OCI-M1 (cell line): Measurements from ENCODE around the gene MISP3.

Experiments used
- DNase-seq: peaks from one replicate; lab custom pipeline; 2025; lab: John Stamatoyannopoulos, UW

The MISP3 gene

GRCh38 chr19:14102756-14103155, 30.2 kb downstream of the MISP3 start:
- no peak for DNase-seq

DNA sequence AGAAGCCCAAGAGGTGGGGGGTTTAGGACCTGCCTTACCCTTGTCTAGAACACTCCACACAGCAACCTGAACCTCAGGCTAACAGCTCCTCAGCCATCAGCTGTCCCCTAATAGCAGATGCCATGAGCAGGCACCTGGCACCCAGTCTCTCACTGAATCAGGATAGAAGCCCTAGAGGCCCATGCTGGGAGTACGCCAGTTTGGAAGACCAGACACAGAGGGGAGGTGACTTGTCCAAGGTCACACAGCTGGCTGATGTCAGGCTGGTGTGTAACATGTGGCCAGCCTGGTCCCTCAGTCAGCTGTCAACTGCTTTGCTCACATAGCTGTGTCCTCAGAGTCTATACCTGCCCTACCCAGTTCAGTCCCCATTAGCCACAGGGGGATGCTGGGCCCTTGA, 30.7 kb downstream of the MISP3 start:
- DNase-seq: no peak

GRCh38 chr19:14105680-14106079, 33.1 kb downstream of the MISP3 start:
- DNase-seq: no peak

DNA sequence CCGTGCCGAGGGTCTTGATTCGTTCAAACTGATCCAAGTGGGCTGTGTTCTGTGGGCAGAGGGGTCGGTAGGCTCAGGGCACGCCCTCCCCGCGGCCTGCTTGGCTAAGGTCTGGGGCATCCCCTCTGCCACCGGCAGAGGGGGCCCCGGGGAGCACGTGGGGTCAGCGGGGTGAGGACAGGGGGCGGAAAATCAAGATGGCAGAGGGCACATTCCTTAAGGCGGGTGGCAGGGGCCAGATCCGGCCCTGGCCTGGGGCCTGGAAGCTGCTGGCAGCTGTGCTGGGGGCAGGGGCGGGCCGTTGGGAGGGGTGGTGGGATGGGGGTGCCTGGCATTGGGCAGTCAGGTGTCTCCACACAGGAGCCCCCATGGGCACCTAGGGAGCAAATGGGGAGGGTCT, 34.3 kb downstream of the MISP3 start:
- no peak for DNase-seq

DNA sequence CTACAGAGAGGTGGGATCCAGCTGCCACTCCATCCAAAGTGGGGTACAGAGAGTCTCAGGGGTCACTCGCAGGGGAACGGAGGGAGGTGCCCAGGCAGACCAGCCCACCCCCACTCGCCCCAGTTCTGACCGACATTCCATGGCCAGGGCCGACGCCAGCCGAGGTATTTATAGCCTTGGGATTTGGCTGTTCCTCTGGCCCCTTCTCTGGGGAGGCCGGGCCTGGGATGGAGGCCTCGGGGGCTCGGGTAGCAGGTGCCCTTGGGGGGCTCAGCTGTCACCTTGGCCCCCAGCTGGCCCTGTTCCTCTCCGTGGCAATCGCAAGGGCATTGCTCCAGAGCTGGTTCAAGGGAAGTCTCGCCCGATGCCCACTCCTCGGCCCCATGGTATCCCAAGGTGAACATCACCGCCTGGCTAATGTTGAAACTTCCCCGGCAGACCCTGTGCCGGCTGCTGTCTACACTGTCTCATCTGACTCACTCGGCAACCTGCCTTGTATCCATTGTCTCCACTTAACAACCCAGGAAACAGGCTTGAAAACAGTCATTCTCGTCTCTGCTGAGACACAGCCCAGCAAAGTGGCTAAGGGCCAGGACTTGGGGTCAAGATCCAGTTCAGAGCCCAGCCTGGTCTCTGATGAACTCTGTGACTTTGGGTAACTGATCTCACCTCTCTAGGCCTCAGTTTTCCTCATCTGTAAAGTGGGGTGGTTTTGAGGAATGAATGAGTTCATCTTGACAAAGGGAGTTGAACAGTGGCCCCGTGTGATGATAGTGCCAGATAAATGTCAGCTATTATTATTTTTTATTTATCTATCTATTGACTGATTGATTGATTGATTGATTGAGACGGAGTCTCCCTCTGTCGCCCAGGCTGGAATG, 35.2 kb downstream of the MISP3 start:
- DNase-seq: no peak

- DNase-seq: no peak
Observed at GRCh38 chr19:14110650-14111049, 38.1 kb downstream of the MISP3 start.

GRCh38 chr19:14111486-14111885, 38.9 kb downstream of the MISP3 start:
- no peak for DNase-seq

GRCh38 chr19:14112051-14112808, 39.6 kb downstream of the MISP3 start:
- DNase-seq: no peak

DNA sequence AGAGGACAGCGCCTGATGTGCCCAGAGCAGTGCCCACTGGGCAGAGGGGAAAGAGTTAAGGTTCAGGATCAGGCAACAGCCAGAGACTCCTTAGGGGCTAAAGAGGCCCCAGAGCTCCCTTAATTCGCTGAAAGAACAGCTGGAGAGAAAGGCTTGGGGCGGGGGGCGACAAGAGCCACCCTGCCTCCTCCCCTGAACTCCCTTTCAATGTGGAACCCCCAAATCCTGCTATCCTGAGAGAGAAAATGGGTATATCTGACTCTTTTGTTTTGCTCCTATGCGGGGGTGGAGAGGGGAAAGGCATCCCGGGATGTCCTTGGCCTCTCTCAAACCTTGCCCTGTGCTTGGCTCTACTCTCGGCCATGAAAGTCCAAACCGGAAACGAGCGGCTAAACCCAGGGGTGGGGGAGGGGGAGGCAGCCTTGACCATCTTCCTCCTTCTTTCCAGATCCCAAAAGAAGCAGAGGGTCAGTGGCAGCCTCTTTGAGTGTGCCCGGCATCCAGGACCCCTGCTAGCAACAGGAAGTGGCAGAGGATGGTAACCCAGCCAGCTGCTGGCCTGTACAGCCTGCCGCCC, 40.3 kb downstream of the MISP3 start:
- no peak for DNase-seq

- DNase-seq: peak; percentile 97
Observed at GRCh38 chr19:14113762-14114414, 41.3 kb downstream of the MISP3 start.

DNA sequence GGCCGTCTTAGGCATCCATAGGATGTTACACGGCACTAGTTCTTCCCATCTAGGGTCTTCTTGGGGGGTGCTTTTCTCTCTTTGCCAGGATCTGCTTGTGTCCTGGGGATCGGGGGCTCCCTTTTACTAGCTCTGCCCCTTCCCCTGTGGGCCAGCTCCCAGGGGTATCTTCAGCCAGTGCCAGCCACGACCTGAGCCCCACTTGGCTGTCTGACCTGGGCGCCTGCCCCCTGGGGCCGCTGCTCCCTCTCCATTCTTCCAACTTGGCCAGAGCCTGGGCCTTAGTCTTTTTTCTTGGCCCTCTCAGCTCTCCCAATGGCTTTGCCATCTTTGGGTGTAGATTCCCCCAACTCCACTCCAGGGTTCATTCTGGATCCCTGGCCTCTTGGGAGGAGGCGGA, 41.9 kb downstream of the MISP3 start:
- no peak for DNase-seq

- peak; percentile 93 for DNase-seq
Observed at GRCh38 chr19:14114854-14115253, 42.3 kb downstream of the MISP3 start.

GRCh38 chr19:14115756-14116155, 43.2 kb downstream of the MISP3 start:
- DNase-seq: no peak

DNA sequence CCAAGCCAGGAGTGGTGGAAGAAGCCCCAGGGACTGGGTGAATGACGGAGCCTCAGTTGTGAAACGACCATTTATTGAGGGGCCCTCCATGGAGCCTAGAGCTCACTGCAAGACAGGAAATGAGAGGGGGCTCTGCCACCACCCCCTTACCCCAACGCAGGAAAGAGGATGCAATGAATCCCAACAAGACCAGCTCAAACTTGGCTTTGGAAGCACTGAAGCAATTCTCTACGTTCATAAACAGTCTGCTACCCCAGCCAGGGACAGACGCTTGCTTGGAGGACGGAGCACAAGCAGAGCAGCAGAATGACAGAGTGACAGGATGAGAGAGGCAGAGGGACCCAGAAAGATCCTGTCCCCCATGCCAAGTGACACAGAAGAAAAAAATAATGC, 43.9 kb downstream of the MISP3 start:
- no peak for DNase-seq

DNA sequence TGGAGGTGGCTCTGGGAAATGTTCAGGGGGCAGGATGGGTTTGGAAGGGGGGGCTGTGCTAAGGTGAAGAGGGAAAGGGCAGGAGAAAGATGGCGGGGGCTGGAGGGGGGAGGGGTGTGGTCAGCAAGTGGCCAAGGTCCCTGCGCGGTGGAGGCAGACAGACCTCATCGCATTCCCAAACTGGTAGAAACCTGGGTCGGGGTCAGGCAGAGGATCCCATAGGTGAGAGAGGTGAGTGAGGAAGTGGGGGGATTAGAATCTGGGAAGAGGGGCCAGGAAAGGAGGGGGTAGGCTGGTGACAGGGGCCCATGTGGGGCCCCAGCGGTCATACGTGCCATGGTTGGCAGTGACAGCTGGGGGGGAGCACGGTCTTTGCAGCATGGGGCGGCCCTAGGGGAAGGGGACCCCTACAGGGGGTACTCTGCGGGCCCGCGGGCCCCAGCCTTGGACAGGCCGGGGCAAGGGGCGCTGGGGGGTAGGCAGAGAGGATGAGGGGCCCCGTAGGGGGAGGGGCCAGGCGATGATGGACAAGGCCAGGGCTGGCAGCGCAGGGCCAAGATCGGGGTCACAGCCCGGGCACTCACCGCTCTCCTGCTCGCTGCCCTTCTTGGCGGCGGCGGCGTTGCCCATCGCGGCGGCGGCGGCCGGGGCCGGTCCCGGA, 44.5 kb downstream of the MISP3 start:
- DNase-seq: no peak

- peak; percentile 100 for DNase-seq
Observed at GRCh38 chr19:14117668-14118164, 45.1 kb downstream of the MISP3 start, which contains the start of gene PRKACA. Gene PRKACA (minus strand): TSS chr19:14117762. CDS start chr19:14117547, 215 bp downstream.

DNA sequence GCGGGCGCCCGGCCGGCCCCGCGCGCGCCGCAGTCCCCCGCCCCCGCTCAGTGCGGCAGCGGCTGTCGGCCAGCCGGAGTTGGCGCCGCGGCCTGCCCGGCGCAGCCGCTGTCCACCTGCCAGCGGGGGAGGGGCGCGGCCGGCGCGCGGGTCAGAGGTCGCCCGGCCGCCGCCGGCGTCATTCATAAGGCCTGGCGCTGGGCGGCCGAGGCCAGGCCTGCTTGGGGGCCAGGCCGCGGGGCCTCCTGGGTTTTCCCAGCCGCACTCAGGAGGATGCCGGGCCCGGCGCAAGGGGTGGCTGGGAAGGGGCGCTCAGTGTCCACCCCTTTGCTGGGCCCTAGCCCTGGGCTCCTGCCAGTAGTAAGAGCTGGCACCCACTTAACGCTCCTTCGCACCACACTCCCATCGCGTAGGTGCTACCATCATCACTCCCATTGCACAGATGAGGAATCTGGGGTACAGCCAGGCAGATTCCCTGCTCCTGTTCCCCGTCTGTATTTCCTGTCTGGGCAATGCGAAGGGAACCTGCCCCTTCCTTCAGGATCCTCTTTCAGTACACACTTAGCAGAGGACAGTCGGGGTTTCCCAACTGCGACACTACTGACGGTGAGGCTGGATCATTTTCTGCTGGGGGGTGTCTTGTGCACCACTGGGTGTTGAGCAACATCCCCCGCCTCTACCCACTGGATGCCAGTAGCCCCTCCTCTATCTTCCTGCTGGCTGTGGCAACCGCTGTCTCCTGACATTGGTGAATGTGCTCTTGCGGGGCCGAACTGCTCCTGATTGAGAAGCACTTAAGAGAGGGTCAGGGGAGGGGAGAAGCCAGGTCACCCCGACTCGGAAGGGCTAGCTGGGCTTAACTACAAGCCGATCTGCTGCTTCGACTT, 45.8 kb downstream of the MISP3 start:
- peak; percentile 99 for DNase-seq

GRCh38 chr19:14119146-14119545, 46.6 kb downstream of the MISP3 start:
- DNase-seq: no peak

DNA sequence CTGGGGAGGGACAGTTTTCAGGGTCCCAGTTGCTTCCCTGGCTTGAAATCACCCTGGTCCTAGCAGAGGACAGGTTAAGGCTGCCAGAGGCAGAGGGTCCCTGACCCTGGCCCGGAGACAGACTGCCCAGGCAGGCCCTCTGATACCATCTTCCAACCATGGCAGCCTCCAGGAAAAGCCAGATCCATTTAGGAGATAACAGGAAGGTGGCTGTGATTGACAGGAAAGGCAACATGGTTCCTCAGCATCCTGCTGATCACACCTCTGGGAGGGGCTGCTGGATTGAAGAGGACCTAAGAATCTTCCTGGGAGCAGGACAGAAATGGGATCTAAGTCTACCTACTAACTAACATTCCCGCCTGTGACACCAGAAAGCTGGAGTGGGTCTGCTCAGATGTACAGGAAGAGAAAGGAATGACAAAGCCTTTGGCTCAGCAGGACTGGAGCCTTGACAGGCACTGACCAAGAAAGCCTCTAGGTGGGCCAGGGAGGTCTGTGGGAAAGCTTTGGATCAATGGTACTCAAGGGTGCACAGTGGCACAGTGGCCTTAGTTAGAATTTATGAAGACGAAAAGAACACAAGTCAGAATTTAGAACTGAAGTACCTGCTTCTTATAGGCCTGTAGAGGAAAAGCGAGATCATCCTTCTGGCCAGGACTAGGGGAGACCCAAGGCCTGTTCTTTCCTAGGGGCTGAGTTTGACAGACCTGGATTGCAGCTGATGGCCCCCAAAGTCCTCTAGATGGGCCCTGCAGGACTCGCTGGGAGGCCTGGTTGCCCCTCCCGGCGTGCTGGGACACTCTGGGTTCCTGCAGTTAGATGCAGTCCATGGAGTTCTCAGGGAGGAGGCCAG, 47.3 kb downstream of the MISP3 start:
- no peak for DNase-seq

- no peak for DNase-seq
Observed at GRCh38 chr19:14120497-14120780, 47.9 kb downstream of the MISP3 start.
